ENCODE data around the gene NLE1. TPM values are rescaled to one million over a fixed set of nuclear protein-coding genes. Genes with fewer than 3 reads are reported as not detected.
"Not testable (repeated sequence)": the region's sequence is repeated elsewhere in the genome, so short reads cannot be mapped to it uniquely, and the experiment has no call there.

NLE1 gene
- total and polyA plus RNA-seq, 4 donors: 4.5 to 10.4 (median 5.8) TPM

DNA sequence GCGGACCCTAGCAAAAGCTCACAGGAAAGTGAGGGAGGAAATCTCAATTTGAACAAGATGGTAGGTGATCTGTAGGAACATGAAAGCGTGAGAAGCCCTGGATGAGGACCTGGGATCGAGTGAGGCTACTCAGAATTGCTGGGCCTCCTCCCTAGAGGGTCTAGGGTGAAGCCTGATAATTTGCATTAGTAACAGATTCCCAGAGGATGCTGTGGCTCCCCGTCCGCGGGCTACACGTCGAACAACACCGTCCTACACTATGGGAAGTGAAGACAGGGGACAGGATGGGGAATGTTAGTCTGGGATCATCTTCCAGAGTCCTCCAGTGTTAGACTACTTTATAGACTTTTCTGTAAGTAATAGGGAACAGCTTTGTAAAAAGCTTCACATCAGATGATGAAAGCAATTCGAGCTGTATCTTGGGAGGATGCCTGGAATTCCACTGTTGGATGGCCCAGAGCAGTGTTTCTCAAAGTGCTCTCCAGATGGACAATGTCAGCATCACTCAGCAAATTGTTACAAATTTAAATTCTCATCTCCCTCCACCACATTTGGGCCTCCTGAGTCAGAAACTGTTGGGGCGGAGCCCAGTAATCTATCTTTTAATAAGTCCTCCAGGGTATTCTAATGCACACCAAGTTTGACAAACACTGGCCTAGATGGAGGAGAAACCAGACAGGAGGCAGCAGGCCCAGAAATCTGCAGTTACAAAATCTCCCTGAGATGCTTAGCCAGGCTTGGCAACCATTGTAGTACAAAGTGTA is 14.2 kb downstream of the NLE1 start:
- DNase-seq: no peak
- WGBS, 2 donors: 80 to 82% methylated on average over 11 of the region's 11 CpGs
- Histone ChIP-seq H3K36me3 (ENCODE audit: control insufficient read depth in 1 of 2, insufficient read depth in 2 of 2, low read length in 1 of 2) (peaks cover 0 to 6% of the 10 kb centered on the region in 2 donors), H3K27me3 (ENCODE audit: control insufficient read depth in 1 of 2, insufficient read depth in 2 of 2, low read length in 1 of 2) (no peaks in the 10 kb centered on the region), H3K4me3 (ENCODE audit: low read length in 2 of 2) (no peak overlapping the region), H3K27ac (ENCODE audit: low read depth in 1 of 2, low read length in 2 of 2) (no peak overlapping the region), H3K9me3 (ENCODE audit: control insufficient read depth, low read length) (no peaks in the 10 kb centered on the region), H3K4me1 (ENCODE audit: control insufficient read depth in 1 of 2, insufficient read depth in 2 of 2, low read length in 2 of 2) (no peaks in the 10 kb centered on the region)
- peak; percentile 53 for ATAC-seq (ENCODE audit: low FRiP score)
- intact Hi-C loops (cut with DNase I): no loop called here

DNA sequence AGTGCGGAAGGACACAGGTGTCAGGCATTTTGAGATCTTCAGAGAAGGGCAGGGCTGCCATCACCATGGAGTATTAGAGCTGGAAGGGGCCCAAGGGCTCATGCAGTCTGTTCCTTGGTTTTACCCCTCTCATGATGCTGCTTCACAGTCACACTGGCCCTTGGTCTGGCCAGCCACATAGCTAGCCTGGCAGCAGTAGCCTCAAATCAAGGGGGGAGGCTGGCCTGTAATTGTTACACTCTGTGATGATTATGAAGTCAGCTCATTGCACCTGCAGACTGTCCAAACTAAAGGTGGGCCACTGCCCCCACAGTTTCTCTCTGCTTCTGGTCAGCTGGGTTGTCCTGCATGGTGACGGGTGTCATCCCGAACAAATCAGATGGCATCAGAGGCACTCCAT is 20.8 kb downstream of the NLE1 start, which contains the start of gene FNDC8:
Gene FNDC8 (plus strand): TSS at position 301 of the 400 bp plus-strand sequence. CDS start 79 bp downstream, at position 380.
- no peak within 1 kb of the TSS for H3K4me3 ChIP-seq (ENCODE audit: low read length in 2 of 2)
- WGBS, 2 donors: 94 to 96% methylated on average over 3 of the region's 3 CpGs

GRCh38 chr17:35119370-35120165 is 22.5 kb downstream of the NLE1 start, which contains the start of gene RAD51D:
Gene RAD51D, minus strand, starts transcription at chr17:35119860. Its CDS starts 247 bp downstream, at chr17:35119613.
- no peak within 1 kb of the TSS for H3K27ac ChIP-seq (ENCODE audit: low read depth in 1 of 2, low read length in 2 of 2)
- intact Hi-C loops (cut with DNase I): loop anchor here (2.0 to 5.0 kb wide), 4 partner anchors 159 to 699 kb away; partner anchors contain the start of genes CCT6B (in 1 of the 2) and ZNF830 (in 1 of the 2)
- 0% methylated on average over 63 to 72 of the region's 72 CpGs for WGBS, 2 donors
- H3K27me3 ChIP-seq (ENCODE audit: control insufficient read depth in 1 of 2, insufficient read depth in 2 of 2, low read length in 1 of 2): no peaks in the 10 kb centered on the region
- no peaks in the 10 kb centered on the region for H3K36me3 ChIP-seq (ENCODE audit: control insufficient read depth in 1 of 2, insufficient read depth in 2 of 2, low read length in 1 of 2)
- peak; percentile 80 to 92 for DNase-seq
- H3K4me3 ChIP-seq (ENCODE audit: low read length in 2 of 2): peak within 1 kb of the TSS; percentile 64 to 75
- H3K9me3 ChIP-seq (ENCODE audit: control insufficient read depth, low read length): no peaks in the 10 kb centered on the region
- H3K4me1 ChIP-seq (ENCODE audit: control insufficient read depth in 1 of 2, insufficient read depth in 2 of 2, low read length in 2 of 2): no peaks in the 10 kb centered on the region
- peak; percentile 95 for ATAC-seq (ENCODE audit: low FRiP score)

More for the DNA sequence above, 20.8 kb downstream of the NLE1 start, which contains the start of gene FNDC8:
- intact Hi-C loops (cut with DNase I): loop anchor here in 1 of 2 donors (2.0 kb wide), 1 partner anchor 701 kb away; no protein-coding TSS in a partner anchor
- no peaks in the 10 kb centered on the region for H3K4me1 ChIP-seq (ENCODE audit: control insufficient read depth in 1 of 2, insufficient read depth in 2 of 2, low read length in 2 of 2)
- DNase-seq (no peak), ATAC-seq (ENCODE audit: low FRiP score) (no peak)
- no peaks in the 10 kb centered on the region for H3K36me3 ChIP-seq (ENCODE audit: control insufficient read depth in 1 of 2, insufficient read depth in 2 of 2, low read length in 1 of 2)
- no peaks in the 10 kb centered on the region for H3K9me3 ChIP-seq (ENCODE audit: control insufficient read depth, low read length)
- no peaks in the 10 kb centered on the region for H3K27me3 ChIP-seq (ENCODE audit: control insufficient read depth in 1 of 2, insufficient read depth in 2 of 2, low read length in 1 of 2)
- no peak within 1 kb of the TSS for H3K27ac ChIP-seq (ENCODE audit: low read depth in 1 of 2, low read length in 2 of 2)

DNA sequence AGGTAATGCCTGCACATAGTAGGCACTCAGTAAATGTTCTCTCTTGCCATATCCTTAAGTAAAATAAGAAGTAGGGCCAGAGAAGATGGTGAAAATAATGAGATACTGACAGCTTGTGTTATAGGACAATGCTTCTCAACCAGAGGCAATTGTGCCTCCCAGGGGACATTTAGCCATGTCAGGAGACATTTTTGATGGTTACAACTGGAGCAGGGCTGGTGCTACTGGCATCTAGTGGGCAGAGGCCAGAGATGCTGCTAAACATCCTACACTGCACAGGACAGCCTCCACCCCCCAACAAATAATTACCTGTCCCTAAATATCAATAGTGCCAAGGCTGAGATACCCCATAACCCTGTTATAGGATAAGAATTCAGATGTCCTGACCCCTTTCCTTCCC is 24.1 kb downstream of the NLE1 start:
- H3K36me3 ChIP-seq (ENCODE audit: control insufficient read depth in 1 of 2, insufficient read depth in 2 of 2, low read length in 1 of 2): no peaks in the 10 kb centered on the region
- DNase-seq: no peak
- intact Hi-C loops (cut with DNase I): loop anchor here (2.0 to 5.0 kb wide), 5 partner anchors 29 to 697 kb away; partner anchors contain the start of genes CCT6B (in 1 of the 2) and ZNF830 (in 1 of the 2)

GRCh38 chr17:35116845-35117244 is 25.3 kb downstream of the NLE1 start:
- H3K4me3 ChIP-seq (ENCODE audit: low read length in 2 of 2): no peak overlapping the region
- no peaks in the 10 kb centered on the region for H3K9me3 ChIP-seq (ENCODE audit: control insufficient read depth, low read length)
- H3K4me1 ChIP-seq (ENCODE audit: control insufficient read depth in 1 of 2, insufficient read depth in 2 of 2, low read length in 2 of 2): no peaks in the 10 kb centered on the region
- no peak overlapping the region for H3K27ac ChIP-seq (ENCODE audit: low read depth in 1 of 2, low read length in 2 of 2)
- intact Hi-C loops (cut with DNase I): loop anchor here (2.0 to 5.0 kb wide), 3 partner anchors 28 to 575 kb away; no protein-coding TSS in a partner anchor
- DNase-seq: no peak
- ATAC-seq (ENCODE audit: low FRiP score): no peak
- no peaks in the 10 kb centered on the region for H3K36me3 ChIP-seq (ENCODE audit: control insufficient read depth in 1 of 2, insufficient read depth in 2 of 2, low read length in 1 of 2)
- no peaks in the 10 kb centered on the region for H3K27me3 ChIP-seq (ENCODE audit: control insufficient read depth in 1 of 2, insufficient read depth in 2 of 2, low read length in 1 of 2)
- WGBS, 2 donors: 81 to 84% methylated on average over 12 of the region's 12 CpGs

More for the DNA sequence above, 24.1 kb downstream of the NLE1 start:
- H3K4me1 ChIP-seq (ENCODE audit: control insufficient read depth in 1 of 2, insufficient read depth in 2 of 2, low read length in 2 of 2): no peaks in the 10 kb centered on the region
- H3K4me3 ChIP-seq (ENCODE audit: low read length in 2 of 2): no peak overlapping the region
- H3K27me3 ChIP-seq (ENCODE audit: control insufficient read depth in 1 of 2, insufficient read depth in 2 of 2, low read length in 1 of 2): no peaks in the 10 kb centered on the region
- ATAC-seq (ENCODE audit: low FRiP score): no peak
- H3K9me3 ChIP-seq (ENCODE audit: control insufficient read depth, low read length): no peaks in the 10 kb centered on the region
- H3K27ac ChIP-seq (ENCODE audit: low read depth in 1 of 2, low read length in 2 of 2): no peak overlapping the region

GRCh38 chr17:35110791-35111190 is 31.3 kb downstream of the NLE1 start:
- ATAC-seq (ENCODE audit: low FRiP score); intact Hi-C loops (cut with DNase I); H3K36me3 ChIP-seq (ENCODE audit: control insufficient read depth in 1 of 2, insufficient read depth in 2 of 2, low read length in 1 of 2); H3K4me3 ChIP-seq (ENCODE audit: low read length in 2 of 2); H3K9me3 ChIP-seq (ENCODE audit: control insufficient read depth, low read length); H3K4me1 ChIP-seq (ENCODE audit: control insufficient read depth in 1 of 2, insufficient read depth in 2 of 2, low read length in 2 of 2); H3K27me3 ChIP-seq (ENCODE audit: control insufficient read depth in 1 of 2, insufficient read depth in 2 of 2, low read length in 1 of 2); H3K27ac ChIP-seq (ENCODE audit: low read depth in 1 of 2, low read length in 2 of 2): not testable (repeated sequence)
- WGBS, 2 donors: 97 to 99% methylated on average over 17 of the region's 17 CpGs
- peak in 1 of 2 donors; percentile 39 for DNase-seq

DNA sequence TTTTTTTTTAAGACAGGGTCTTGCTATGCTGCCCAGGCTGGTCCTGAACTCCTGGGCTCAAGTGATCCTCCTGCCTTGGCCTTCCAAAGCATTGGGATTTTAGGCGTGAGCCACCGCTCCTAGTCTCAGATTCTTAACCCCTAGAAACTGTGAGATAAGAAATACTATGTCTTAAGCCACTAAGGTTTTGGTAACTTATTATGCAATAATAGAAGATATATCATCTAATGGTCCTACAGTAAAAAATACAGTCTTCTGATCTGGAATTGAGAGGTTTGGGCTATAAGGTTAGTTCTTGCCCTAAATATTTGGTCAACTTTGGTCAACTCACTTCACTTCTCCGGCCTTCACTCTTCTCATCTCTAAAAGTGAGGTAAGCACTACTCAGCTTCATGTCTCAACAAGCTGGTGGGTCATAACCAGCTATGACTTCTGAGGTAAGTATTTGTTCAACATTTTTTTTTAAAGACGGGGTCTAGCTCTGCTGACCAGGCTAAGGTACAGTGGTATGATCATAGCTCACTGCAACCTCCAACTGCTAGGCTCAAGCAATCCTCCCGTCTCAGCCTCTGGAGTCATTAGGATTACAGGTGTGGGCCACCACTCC is 37.2 kb downstream of the NLE1 start:
- ATAC-seq (ENCODE audit: low FRiP score): no peak

GRCh38 chr17:35103271-35103670 is 38.8 kb downstream of the NLE1 start:
- Histone ChIP-seq H3K27me3 (ENCODE audit: control insufficient read depth in 1 of 2, insufficient read depth in 2 of 2, low read length in 1 of 2) (no peaks in the 10 kb centered on the region), H3K9me3 (ENCODE audit: control insufficient read depth, low read length) (no peaks in the 10 kb centered on the region), H3K27ac (ENCODE audit: low read depth in 1 of 2, low read length in 2 of 2) (no peak overlapping the region), H3K4me3 (ENCODE audit: low read length in 2 of 2) (no peak overlapping the region), H3K36me3 (ENCODE audit: control insufficient read depth in 1 of 2, insufficient read depth in 2 of 2, low read length in 1 of 2) (peaks cover 0 to 4% of the 10 kb centered on the region in 2 donors), H3K4me1 (ENCODE audit: control insufficient read depth in 1 of 2, insufficient read depth in 2 of 2, low read length in 2 of 2) (no peaks in the 10 kb centered on the region)
- WGBS, 2 donors: 89 to 90% methylated on average over 5 of the region's 5 CpGs
- DNase-seq: no peak
- ATAC-seq (ENCODE audit: low FRiP score): no peak
- intact Hi-C loops (cut with DNase I): no loop called here

More for the DNA sequence above, 37.2 kb downstream of the NLE1 start:
- Histone ChIP-seq H3K4me1 (ENCODE audit: control insufficient read depth in 1 of 2, insufficient read depth in 2 of 2, low read length in 2 of 2) (no peaks in the 10 kb centered on the region), H3K27ac (ENCODE audit: low read depth in 1 of 2, low read length in 2 of 2) (no peak overlapping the region), H3K27me3 (ENCODE audit: control insufficient read depth in 1 of 2, insufficient read depth in 2 of 2, low read length in 1 of 2) (no peaks in the 10 kb centered on the region), H3K4me3 (ENCODE audit: low read length in 2 of 2) (no peak overlapping the region), H3K9me3 (ENCODE audit: control insufficient read depth, low read length) (no peaks in the 10 kb centered on the region), H3K36me3 (ENCODE audit: control insufficient read depth in 1 of 2, insufficient read depth in 2 of 2, low read length in 1 of 2) (peaks cover 0 to 4% of the 10 kb centered on the region in 2 donors)
- WGBS, 2 donors: 96 to 97% methylated on average over 5 of the region's 5 CpGs
- intact Hi-C loops (cut with DNase I): no loop called here
- DNase-seq: no peak
